GM19455 (cell line): ENCODE measurements around the gene LAMTOR1.
"Not testable (repeated sequence)": the region's sequence is repeated elsewhere in the genome, so short reads cannot be mapped to it uniquely, and the experiment has no call there.

Experiments used
- ATAC-seq: cut with Tn5 transposase; IDR thresholded peaks from one replicate; pipeline ENCODE4 v1.9.1; 2021; ENCODE audit not compliant: unreplicated experiment

The LAMTOR1 gene

GRCh38 chr11:72102946-72103753 is at the start of gene LAMTOR1:
LAMTOR1 (minus strand) TSS chr11:72103297; CDS start chr11:72103224, 73 bp downstream.
- peak; percentile 74 for ATAC-seq

- no peak for ATAC-seq
Observed at GRCh38 chr11:72150882-72151281, 47.8 kb upstream of the LAMTOR1 start.

GRCh38 chr11:72146625-72147024 is 43.5 kb upstream of the LAMTOR1 start:
- ATAC-seq: no peak

- no peak for ATAC-seq
Observed at GRCh38 chr11:72144807-72145565, 41.9 kb upstream of the LAMTOR1 start.

- ATAC-seq: not testable (repeated sequence)
Observed at GRCh38 chr11:72142543-72142942, 39.4 kb upstream of the LAMTOR1 start.

GRCh38 chr11:72142086-72142485 is 39.0 kb upstream of the LAMTOR1 start:
- ATAC-seq: not testable (repeated sequence)

GRCh38 chr11:72141066-72141465 is 38.0 kb upstream of the LAMTOR1 start:
- ATAC-seq: no peak

GRCh38 chr11:72140661-72141060 is 37.6 kb upstream of the LAMTOR1 start:
- ATAC-seq: no peak

- no peak for ATAC-seq
Observed at GRCh38 chr11:72139500-72139899, 36.4 kb upstream of the LAMTOR1 start.

- no peak for ATAC-seq
Observed at GRCh38 chr11:72138821-72139390, 35.8 kb upstream of the LAMTOR1 start.

GRCh38 chr11:72136684-72137262 is 33.7 kb upstream of the LAMTOR1 start:
- ATAC-seq: no peak

GRCh38 chr11:72135891-72136683 is 33.0 kb upstream of the LAMTOR1 start:
- no peak for ATAC-seq

- not testable (repeated sequence) for ATAC-seq
Observed at GRCh38 chr11:72135473-72135872, 32.4 kb upstream of the LAMTOR1 start, which contains the start of gene FOLR3. FOLR3 (plus strand) TSS chr11:72135725; CDS start chr11:72135953, 228 bp downstream.

- no peak for ATAC-seq
Observed at GRCh38 chr11:72132646-72133045, 29.5 kb upstream of the LAMTOR1 start.

GRCh38 chr11:72129381-72129780 is 26.3 kb upstream of the LAMTOR1 start:
- ATAC-seq: no peak

GRCh38 chr11:72127923-72128322 is 24.8 kb upstream of the LAMTOR1 start:
- no peak for ATAC-seq

- no peak for ATAC-seq
Observed at GRCh38 chr11:72125956-72126355, 22.9 kb upstream of the LAMTOR1 start.

- no peak for ATAC-seq
Observed at GRCh38 chr11:72124046-72124445, 20.9 kb upstream of the LAMTOR1 start.

GRCh38 chr11:72123117-72123653 is 20.1 kb upstream of the LAMTOR1 start:
- no peak for ATAC-seq

- no peak for ATAC-seq
Observed at GRCh38 chr11:72122607-72123006, 19.5 kb upstream of the LAMTOR1 start.
